ACC112 (cell line): ENCODE measurements around the gene AARSD1.
A peak's percentile ranks its signal among the peaks of the same experiment; 100 is the strongest.
"Not testable (repeated sequence)": the region's sequence is repeated elsewhere in the genome, so short reads cannot be mapped to it uniquely, and the experiment has no call there.

Experiments used
- H2AFZ ChIP-seq: fragments of 200-600 bp; sonication (generic); one replicate; pipeline ENCODE4 v1.6.0; 2017; ENCODE audit warnings: antibody characterized with exemption, low read length; ENCODE audit not compliant: unreplicated experiment
- H3K27ac ChIP-seq: fragments of 200-600 bp; sonication (generic); 2 replicates; pipeline ENCODE4 v1.5.1; 2014; ENCODE audit warnings: low read depth, mild to moderate bottlenecking, antibody characterized with exemption, low read length, moderate library complexity
- H3K27me3 ChIP-seq: fragments of 200-600 bp; sonication (generic); 2 replicates; pipeline ENCODE4 v1.6.1; 2014; ENCODE audit warnings: mild to moderate bottlenecking, antibody characterized with exemption, low read length, moderate library complexity, mixed read lengths; ENCODE audit not compliant: insufficient read depth
- H3K36me3 ChIP-seq: fragments of 200-600 bp; sonication (generic); 2 replicates; pipeline ENCODE4 v1.6.1; 2016; ENCODE audit warnings: mild to moderate bottlenecking, antibody characterized with exemption, low read length, moderate library complexity, mixed read lengths; ENCODE audit not compliant: insufficient read depth
- H3K4me1 ChIP-seq: fragments of 200-600 bp; sonication (generic); one replicate; pipeline ENCODE4 v1.6.1; 2016; ENCODE audit warnings: low read length, mixed read lengths; ENCODE audit not compliant: insufficient read depth, unreplicated experiment, control insufficient read depth
- H3K4me3 ChIP-seq: fragments of 200-600 bp; sonication (generic); 2 replicates; pipeline ENCODE4 v1.5.1; 2014; ENCODE audit warnings: mild to moderate bottlenecking, low read depth, low read length
- H3K79me2 ChIP-seq: fragments of 200-600 bp; sonication (generic); one replicate; pipeline ENCODE4 v1.6.0; 2016; ENCODE audit warnings: low read length; ENCODE audit not compliant: control insufficient read depth, unreplicated experiment, insufficient read depth

AARSD1 gene

GRCh38 chr17:42997984-42998938 is 34.0 kb upstream of the AARSD1 start, which contains the start of gene RPL27:
Gene RPL27, plus strand, starts transcription at chr17:42998419. Its CDS starts 332 bp downstream, at chr17:42998751.
- Histone ChIP-seq H3K79me2 (peaks cover 31% of the 10 kb centered on the region), H3K4me3 (peak within 1 kb of the TSS; percentile 98), H3K27ac (peak within 1 kb of the TSS; percentile 85), H3K36me3 (peaks cover 21% of the 10 kb centered on the region), H3K4me1 (peaks cover 35% of the 10 kb centered on the region), H2AFZ (peak within 1 kb of the TSS; percentile 60), H3K27me3 (no peaks in the 10 kb centered on the region)

DNA sequence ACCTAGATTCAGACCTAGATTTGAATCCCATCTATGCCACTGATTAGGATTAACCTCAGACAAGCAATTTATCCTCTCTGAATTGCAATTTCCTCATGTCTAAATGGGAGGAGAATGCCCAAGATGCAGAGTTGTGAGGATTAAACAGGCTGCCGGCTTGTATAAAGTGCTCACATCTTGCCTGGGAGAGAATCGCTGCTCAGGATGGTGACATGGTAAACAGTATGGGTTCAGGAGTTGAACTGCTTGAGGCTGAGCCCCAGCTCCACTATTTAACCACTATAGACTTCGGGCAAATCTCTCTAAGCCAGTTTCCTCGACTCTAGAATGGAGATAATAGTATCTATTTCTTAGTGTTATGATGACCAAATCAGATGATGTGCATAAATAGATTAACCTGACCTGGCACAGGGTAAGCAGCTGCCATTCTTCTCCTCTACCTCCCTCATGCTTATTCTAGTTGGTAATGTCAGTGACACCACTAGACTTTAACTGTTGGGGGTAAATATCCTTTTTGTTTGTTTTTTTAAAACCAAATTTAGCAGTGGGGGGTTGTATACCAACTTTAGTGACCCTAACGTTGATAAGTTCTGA is 33.2 kb upstream of the AARSD1 start:
- H2AFZ ChIP-seq: peak overlapping the region; percentile 60
- peak overlapping the region; percentile 30 for H3K27ac ChIP-seq
- peaks cover 30% of the 10 kb centered on the region for H3K79me2 ChIP-seq
- no peaks in the 10 kb centered on the region for H3K27me3 ChIP-seq
- peak overlapping the region; percentile 54 for H3K4me3 ChIP-seq
- peaks cover 19% of the 10 kb centered on the region for H3K36me3 ChIP-seq
- H3K4me1 ChIP-seq: peaks cover 32% of the 10 kb centered on the region

DNA sequence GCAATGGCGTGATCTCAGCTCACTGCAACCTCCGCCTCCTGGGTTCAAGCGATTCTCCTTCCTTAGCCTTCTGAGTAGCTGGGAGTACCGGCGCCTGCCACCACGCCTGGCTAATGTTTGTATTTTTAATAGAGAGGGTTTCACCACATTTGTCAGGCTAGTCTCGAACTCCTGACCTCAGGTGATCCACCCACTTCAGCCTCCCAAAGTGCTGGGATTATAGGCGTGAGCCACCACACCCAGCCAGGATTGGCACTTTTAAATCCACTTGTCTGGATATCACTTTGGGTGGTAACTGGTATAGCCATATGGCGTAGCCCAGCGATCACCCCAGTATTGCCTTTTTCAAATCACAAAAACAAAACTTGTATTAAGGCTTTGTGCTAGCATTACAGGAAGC is 29.7 kb upstream of the AARSD1 start:
- Histone ChIP-seq H3K4me1 (peaks cover 35% of the 10 kb centered on the region), H3K36me3 (peaks cover 19% of the 10 kb centered on the region)
- not testable (repeated sequence) for H3K79me2 ChIP-seq, H3K27ac ChIP-seq, H3K27me3 ChIP-seq, H2AFZ ChIP-seq, H3K4me3 ChIP-seq

- Histone ChIP-seq H2AFZ (no peak overlapping the region), H3K27me3 (no peaks in the 10 kb centered on the region), H3K4me3 (no peak overlapping the region), H3K27ac (no peak overlapping the region), H3K36me3 (peaks cover 21% of the 10 kb centered on the region), H3K4me1 (peaks cover 40% of the 10 kb centered on the region), H3K79me2 (no peaks in the 10 kb centered on the region)
Measured at GRCh38 chr17:42992872-42993271, 28.6 kb upstream of the AARSD1 start.

GRCh38 chr17:42991471-42991870 is 27.2 kb upstream of the AARSD1 start:
- Histone ChIP-seq H3K27ac (peak overlapping the region; percentile 81), H3K79me2 (no peaks in the 10 kb centered on the region), H3K4me1 (peaks cover 34% of the 10 kb centered on the region), H2AFZ (no peak overlapping the region), H3K36me3 (peaks cover 31% of the 10 kb centered on the region), H3K27me3 (no peaks in the 10 kb centered on the region), H3K4me3 (no peak overlapping the region)

GRCh38 chr17:42989726-42990652 is 25.7 kb upstream of the AARSD1 start:
- Histone ChIP-seq H3K4me1 (peaks cover 38% of the 10 kb centered on the region), H3K79me2 (peaks cover 7% of the 10 kb centered on the region), H3K27me3 (no peaks in the 10 kb centered on the region), H2AFZ (no peak overlapping the region), H3K27ac (peak overlapping the region; percentile 81), H3K4me3 (peak overlapping the region; percentile 1; the same call in 1 of the 2 replicates), H3K36me3 (peaks cover 31% of the 10 kb centered on the region)

DNA sequence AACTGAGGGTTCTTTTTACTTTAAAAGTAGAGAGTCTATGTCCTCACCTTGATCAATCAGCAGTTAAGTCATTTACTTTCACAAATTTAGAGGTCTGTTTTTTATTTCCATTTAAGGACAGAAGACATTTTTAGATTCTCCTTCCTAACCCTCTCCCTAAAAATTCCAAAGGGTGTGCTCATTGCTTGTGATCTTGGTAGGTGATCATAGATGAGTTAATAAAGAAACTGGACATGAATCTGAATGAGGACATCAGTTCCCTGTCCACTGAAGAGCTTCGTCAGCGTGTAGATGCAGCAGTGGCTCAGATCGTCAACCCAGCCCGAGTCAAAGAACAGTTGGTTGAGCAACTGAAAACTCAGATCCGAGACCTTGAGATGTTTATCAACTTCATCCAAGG is 24.9 kb upstream of the AARSD1 start:
- peak overlapping the region; percentile 81 for H3K27ac ChIP-seq
- H3K4me1 ChIP-seq: peaks cover 38% of the 10 kb centered on the region
- H3K4me3 ChIP-seq: peak overlapping the region; percentile 1; the same call in 1 of the 2 replicates
- no peak overlapping the region for H2AFZ ChIP-seq
- H3K79me2 ChIP-seq: peaks cover 7% of the 10 kb centered on the region
- peaks cover 31% of the 10 kb centered on the region for H3K36me3 ChIP-seq
- H3K27me3 ChIP-seq: no peaks in the 10 kb centered on the region

- no peak overlapping the region for H3K4me3 ChIP-seq
- H3K4me1 ChIP-seq: peaks cover 26% of the 10 kb centered on the region
- peaks cover 20% of the 10 kb centered on the region for H3K36me3 ChIP-seq
- no peaks in the 10 kb centered on the region for H3K27me3 ChIP-seq
- H3K79me2 ChIP-seq: peaks cover 29% of the 10 kb centered on the region
- no peak overlapping the region for H2AFZ ChIP-seq
- no peak overlapping the region for H3K27ac ChIP-seq
Measured at GRCh38 chr17:42985225-42985624, 21.0 kb upstream of the AARSD1 start.

- H3K4me3 ChIP-seq: peak overlapping the region; percentile 100; the same call in 1 of the 2 replicates
- H2AFZ ChIP-seq: no peak overlapping the region
- peaks cover 6% of the 10 kb centered on the region; the same call in 1 of the 2 replicates for H3K36me3 ChIP-seq
- peaks cover 16% of the 10 kb centered on the region for H3K4me1 ChIP-seq
- H3K79me2 ChIP-seq: peaks cover 29% of the 10 kb centered on the region
- H3K27ac ChIP-seq: no peak overlapping the region; the same call in 1 of the 2 replicates
- H3K27me3 ChIP-seq: no peaks in the 10 kb centered on the region
Measured at GRCh38 chr17:42982266-42982665, 18.0 kb upstream of the AARSD1 start.
